SK-N-MC (cell line): ENCODE measurements around the gene GABBR2.

Source experiments
- DNase-seq: peaks from one replicate; pipeline ENCODE4 v3.0.0-alpha.2; 2011; ENCODE audit warnings: low read depth, low spot score
- H3K27ac ChIP-seq: fragments of 200-600 bp; sonication (generic); 2 replicates; pipeline ENCODE4 v1.5.1; 2016; ENCODE audit warnings: mixed run types
- H3K36me3 ChIP-seq: fragments of 200-600 bp; sonication (generic); 2 replicates; pipeline ENCODE4 v1.6.1; 2017; ENCODE audit warnings: antibody characterized with exemption, low read length, mixed read lengths; ENCODE audit not compliant: insufficient read depth
- H3K4me3 ChIP-seq: fragments of 200-600 bp; sonication (generic); 2 replicates; pipeline ENCODE4 v1.5.1; 2016
- H3K9ac ChIP-seq: fragments of 200-600 bp; sonication (generic); 2 replicates; pipeline ENCODE4 v1.8.0; 2017; ENCODE audit warnings: mixed run types, mixed read lengths; ENCODE audit not compliant: insufficient read length
- H3K9me3 ChIP-seq: fragments of 200-600 bp; sonication (generic); 2 replicates; pipeline ENCODE4 v1.6.1; 2017; ENCODE audit warnings: low read depth, mild to moderate bottlenecking, antibody characterized with exemption, low read length, moderate library complexity, mixed read lengths
- EZH2 ChIP-seq: fragments of 200-600 bp; sonication (generic); IDR thresholded peaks from one replicate; pipeline ENCODE4 v1.6.1; 2017; ENCODE audit warnings: antibody characterized with exemption
- FOXP2 ChIP-seq: optimal IDR thresholded peaks from 2 replicates; pipeline ENCODE3; 2011; ENCODE audit warnings: mild to moderate bottlenecking, moderate library complexity; ENCODE audit not compliant: insufficient read depth; ENCODE audit errors: extremely low read length, control extremely low read depth
- POLR2AphosphoS5 ChIP-seq: IDR thresholded peaks from 2 replicates; pipeline ENCODE4 v1.6.1; 2012; ENCODE audit warnings: mild to moderate bottlenecking, low read depth, low read length, borderline replicate concordance

Gene GABBR2

DNA sequence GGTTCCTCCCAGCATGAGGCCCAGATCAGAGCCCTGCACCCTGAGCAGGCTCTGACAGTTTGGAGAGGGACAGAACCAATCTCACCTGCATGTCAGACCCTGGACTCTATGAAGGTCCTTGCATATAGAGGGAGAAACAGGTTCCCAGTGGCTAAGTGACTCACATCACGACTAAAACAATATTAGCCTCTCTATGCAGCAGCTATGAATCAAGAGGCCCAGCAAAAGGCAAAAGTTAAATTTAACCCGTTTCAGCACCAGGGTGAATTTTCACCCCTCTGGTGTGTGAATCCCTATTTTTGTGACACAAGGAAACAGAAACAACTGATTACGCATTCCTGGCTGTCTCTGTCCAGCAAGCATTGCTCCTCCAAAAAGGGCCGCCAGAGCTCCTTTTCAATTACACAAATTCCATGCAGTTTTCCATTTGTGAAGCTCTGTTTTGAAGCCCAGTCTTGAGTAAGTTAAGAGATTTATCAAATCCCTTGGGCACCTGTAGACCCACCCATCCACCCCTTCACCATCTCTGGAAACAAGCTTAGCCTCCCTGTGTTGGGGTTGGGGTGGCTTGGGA, 136.6 kb downstream of the GABBR2 start:
- no peak for TF ChIP-seq EZH2
- no peak for TF ChIP-seq FOXP2
- TF ChIP-seq POLR2AphosphoS5 = no peak
- no peak for DNase-seq

DNA sequence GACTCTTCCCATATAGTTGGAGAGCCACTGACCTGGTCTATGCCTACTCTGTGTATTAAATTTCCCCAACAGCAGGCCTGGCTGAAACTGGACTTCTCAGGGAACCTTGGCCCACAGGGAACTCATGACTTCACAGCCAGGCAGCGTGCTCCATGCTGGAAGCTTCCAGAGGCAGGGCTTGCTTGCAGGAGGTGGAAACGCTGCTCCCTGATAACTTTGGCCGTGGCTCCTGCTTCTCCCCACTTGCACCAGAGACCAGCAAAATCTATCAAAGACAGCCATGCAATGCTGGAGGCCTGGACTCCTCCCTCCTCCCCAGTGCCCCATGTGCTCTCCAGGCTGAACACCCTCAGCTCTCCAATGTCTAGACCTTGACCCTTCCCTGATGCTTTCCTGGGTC, 137.1 kb downstream of the GABBR2 start:
- Histone ChIP-seq H3K9me3 (no peaks in the 10 kb centered on the region), H3K36me3 (no peaks in the 10 kb centered on the region), H3K4me3 (no peak overlapping the region), H3K27ac (no peak overlapping the region), H3K9ac (no peak overlapping the region)
- TF ChIP-seq EZH2 (no peak), FOXP2 (no peak), POLR2AphosphoS5 (no peak)
- DNase-seq = no peak

More for the DNA sequence above, 136.6 kb downstream of the GABBR2 start:
- no peaks in the 10 kb centered on the region for H3K36me3 ChIP-seq
- no peaks in the 10 kb centered on the region for H3K9me3 ChIP-seq
- H3K9ac ChIP-seq = no peak overlapping the region
- no peak overlapping the region for H3K4me3 ChIP-seq
- no peak overlapping the region for H3K27ac ChIP-seq

DNA sequence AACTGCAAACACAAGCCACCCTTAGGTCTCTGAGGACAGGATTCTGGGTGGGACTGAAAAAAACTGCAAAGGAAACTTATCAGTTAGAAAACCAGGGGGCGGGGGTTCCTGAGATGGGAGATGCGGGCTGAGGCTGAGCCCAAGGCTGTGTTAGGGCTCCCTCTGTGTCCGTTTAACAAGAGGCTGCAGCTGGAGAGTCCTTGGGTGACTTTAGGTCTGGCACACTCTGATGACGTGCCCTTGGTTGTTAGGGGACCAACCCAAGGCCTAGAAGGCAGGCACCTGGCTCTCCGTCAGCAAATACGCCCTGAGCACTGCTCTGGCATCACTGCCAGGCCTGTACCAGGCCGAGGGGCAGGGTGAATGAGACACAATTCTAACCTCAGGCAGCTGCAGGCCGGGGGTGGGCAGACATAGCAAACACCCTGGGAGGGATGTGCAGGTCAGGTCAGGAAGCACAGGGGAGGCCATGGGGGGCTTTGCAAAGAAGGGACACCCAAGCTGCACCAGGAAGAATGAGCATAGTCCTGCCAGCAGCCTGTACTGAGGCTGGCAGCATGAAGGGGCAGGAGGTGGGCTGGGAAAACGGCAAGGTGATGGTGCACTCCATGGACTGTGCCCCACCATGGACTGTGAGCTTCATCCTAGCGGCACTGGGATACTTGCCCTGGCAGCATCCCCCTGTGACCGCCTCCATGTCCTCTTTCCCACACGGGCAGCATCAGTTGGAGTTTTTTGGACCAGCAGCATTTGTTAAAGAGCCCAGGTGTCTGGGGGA, 137.9 kb downstream of the GABBR2 start:
- DNase-seq = no peak
- H3K36me3 ChIP-seq = no peaks in the 10 kb centered on the region
- no peaks in the 10 kb centered on the region for H3K9me3 ChIP-seq
- H3K9ac ChIP-seq = no peak overlapping the region
- TF ChIP-seq FOXP2 (no peak), POLR2AphosphoS5 (no peak), EZH2 (no peak)
- no peak overlapping the region for H3K4me3 ChIP-seq
- H3K27ac ChIP-seq = no peak overlapping the region

DNA sequence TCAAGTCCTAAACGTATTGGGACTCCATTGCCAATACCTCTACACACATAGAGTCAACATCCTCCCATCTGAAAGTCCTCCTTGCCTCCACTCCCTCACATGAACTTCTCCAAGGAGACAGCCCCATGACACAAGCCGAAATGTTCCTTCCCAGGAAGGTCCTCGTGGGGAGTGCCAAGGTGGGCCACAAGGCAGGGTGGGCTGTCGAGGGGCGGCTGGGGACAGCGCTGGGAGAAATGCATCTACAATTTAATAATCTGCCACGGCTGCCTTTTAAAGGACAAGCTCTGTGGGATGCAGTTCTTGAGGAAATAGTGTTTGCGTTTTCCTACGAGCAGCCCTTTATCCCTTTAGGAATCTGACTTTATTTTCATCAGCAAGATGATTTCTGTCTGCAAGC, 138.7 kb downstream of the GABBR2 start:
- H3K36me3 ChIP-seq = no peaks in the 10 kb centered on the region
- H3K27ac ChIP-seq = no peak overlapping the region
- no peaks in the 10 kb centered on the region for H3K9me3 ChIP-seq
- no peak for DNase-seq
- H3K4me3 ChIP-seq = no peak overlapping the region
- no peak for TF ChIP-seq POLR2AphosphoS5
- TF ChIP-seq EZH2 = no peak
- TF ChIP-seq FOXP2 = no peak
- no peak overlapping the region for H3K9ac ChIP-seq

DNA sequence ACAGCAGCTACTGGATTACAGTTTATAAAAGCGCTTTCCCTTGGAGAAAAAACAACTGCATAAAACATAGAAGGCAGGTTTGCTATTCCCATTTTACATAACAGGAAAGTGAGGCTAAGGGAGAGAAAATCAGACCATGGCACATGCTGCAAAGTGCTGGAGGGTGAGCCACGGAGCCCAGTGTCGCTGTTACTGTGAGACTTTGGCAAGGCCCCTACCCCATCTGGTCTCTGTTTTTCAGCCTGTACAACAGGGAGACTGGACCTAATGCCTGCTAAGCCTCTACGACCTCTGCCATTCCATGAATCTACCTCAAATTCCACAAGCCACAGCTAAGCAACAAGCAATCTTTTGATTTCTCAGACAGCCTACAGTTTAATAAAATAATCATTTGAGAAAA, 139.2 kb downstream of the GABBR2 start:
- Histone ChIP-seq H3K36me3 (no peaks in the 10 kb centered on the region), H3K4me3 (no peak overlapping the region), H3K9me3 (no peaks in the 10 kb centered on the region), H3K27ac (no peak overlapping the region), H3K9ac (no peak overlapping the region)
- TF ChIP-seq FOXP2 (no peak), POLR2AphosphoS5 (no peak), EZH2 (no peak)
- no peak for DNase-seq

DNA sequence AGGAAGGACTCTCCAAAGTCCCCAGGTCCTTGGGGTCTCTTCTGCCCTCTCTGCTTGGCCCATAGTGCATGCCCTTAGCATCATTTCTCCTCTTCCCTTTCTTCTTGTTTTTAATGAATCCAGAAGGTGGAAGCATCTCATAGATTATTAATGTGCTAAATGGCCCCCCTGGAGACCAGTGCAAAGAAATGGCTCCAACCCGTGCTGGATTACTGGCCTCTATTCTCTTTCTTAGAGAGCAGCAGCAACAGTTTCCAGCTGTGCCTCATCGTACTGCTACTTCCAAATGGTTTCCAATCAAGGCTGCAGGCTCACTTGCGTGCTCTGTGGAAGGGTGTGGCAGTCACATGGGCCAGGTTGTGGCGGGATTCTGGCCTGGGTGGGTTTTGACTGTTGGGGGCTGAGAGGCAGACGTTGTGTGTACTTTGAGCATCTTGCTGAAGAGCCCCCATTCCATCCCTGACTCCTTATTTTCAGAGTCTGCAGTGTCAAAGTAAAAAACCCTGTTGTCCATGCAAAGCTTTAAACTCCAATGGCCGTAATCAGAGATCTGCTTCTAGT, 139.7 kb downstream of the GABBR2 start:
- Histone ChIP-seq H3K9me3 (no peaks in the 10 kb centered on the region), H3K36me3 (no peaks in the 10 kb centered on the region), H3K27ac (no peak overlapping the region), H3K4me3 (no peak overlapping the region), H3K9ac (no peak overlapping the region)
- DNase-seq = no peak
- TF ChIP-seq EZH2 = no peak
- TF ChIP-seq POLR2AphosphoS5 = no peak
- TF ChIP-seq FOXP2 = no peak

DNA sequence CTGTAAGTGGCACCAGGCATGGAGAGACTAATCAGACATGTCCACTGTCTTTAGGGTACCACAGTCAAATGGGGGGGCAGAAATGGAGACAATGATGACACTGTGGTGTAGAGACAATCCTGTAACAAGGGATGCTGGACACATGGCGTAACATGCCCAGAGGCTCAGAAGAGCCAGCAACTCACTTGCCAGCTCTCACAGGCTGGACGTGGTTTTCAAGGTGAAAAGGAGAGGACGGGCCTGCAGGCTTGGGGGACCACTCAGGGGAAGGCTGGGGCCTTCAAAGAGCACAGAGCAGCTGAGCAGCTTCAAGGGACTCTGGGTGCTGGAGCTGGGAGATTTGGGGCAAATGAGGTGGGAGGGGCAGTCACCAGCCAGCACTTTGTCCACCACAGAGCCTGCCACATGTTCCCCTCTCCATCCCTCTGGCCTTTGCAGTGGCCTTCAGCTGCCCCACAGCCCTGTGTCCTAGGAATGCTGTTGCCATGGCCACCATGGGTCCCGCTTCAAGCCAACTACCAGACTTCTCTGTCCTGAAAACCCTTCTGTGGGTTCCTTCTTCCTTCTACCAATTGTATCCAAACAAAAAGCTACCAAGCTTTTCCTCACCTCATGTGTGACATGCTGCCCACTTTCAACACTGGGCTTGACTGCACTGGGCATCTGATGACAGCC, 140.4 kb downstream of the GABBR2 start:
- Histone ChIP-seq H3K36me3 (no peaks in the 10 kb centered on the region), H3K27ac (no peak overlapping the region), H3K4me3 (no peak overlapping the region), H3K9ac (no peak overlapping the region), H3K9me3 (no peaks in the 10 kb centered on the region)
- no peak for TF ChIP-seq POLR2AphosphoS5
- TF ChIP-seq FOXP2 = no peak
- TF ChIP-seq EZH2 = no peak
- no peak for DNase-seq

DNA sequence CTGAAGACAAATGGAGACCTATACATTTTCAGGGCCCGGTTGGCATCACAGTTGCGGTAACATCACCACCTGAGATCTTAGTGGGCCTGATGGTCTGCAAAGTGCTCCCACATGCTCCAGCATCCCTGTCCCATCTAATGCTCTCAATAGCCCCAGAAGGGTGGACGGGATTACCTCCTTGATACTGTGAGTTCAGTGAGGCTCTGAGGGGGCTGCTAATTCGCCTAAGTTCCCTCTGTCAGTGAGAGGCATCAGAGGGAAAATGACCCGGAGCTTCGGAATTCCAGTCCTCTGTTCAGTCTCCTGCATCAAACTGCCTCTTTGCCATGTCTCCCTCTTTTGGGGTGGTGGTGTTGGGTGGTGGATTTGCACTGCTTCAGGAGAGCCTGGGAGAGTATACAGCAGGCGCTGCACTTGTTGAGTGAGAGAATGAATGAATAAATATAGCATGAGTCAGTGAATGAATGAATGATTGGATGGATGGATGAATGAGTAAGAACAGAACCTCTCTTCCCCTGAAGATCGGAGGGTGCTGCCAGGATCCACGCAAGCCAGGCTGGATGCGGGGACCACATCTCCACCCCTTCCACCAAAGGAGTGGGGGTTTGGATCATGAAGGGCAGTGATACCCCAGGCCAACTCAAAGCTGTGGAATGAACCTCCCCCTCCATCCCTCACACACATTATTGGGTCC, 141.0 kb downstream of the GABBR2 start:
- Histone ChIP-seq H3K27ac (no peak overlapping the region), H3K9me3 (no peaks in the 10 kb centered on the region), H3K36me3 (no peaks in the 10 kb centered on the region), H3K4me3 (no peak overlapping the region), H3K9ac (no peak overlapping the region)
- DNase-seq = no peak
- TF ChIP-seq POLR2AphosphoS5 (no peak), FOXP2 (no peak), EZH2 (no peak)
